K562 (cell line): ENCODE results near the gene SEC23B. TPM values are rescaled to one million over a fixed set of nuclear protein-coding genes. Genes with fewer than 3 reads are reported as not detected.

Experiments
- ATAC-seq: fragments of 200-7000 bp; cut with Tn5 transposase; 3 replicates; pipeline ENCODE4 v1.9.1; 2020; ENCODE audit warnings: moderate library complexity
- BruUV-seq: library from RNA; stranded (reverse); fragments of 400-500 nt; replicated peaks from 2 replicates; lab custom pipeline; 2021; lab: Mats Ljungman, UMichigan
- CTCF ChIA-PET: fragments of 300-600 bp; formaldehyde crosslinking; extraction: SDS; loops from one replicate; lab custom pipeline; 2021; ENCODE audit warnings: low intra/inter-chr PET ratio; lab: Yijun Ruan, JAX
- POLR2A ChIA-PET: fragments of 300-600, 350-650 bp; sonication (Branson Sonifier 250); formaldehyde crosslinking; extraction: SDS; loops from one replicate; lab custom pipeline; 2021; ENCODE audit warnings: antibody characterized with exemption, inconsistent platforms; lab: Yijun Ruan, JAX
- DNase-seq, 4 experiments: peaks; one replicate each; pipeline versions ENCODE4 v3.0.0 to v3.0.0-alpha.2; 2011 to 2018; ENCODE audit warnings: low spot score in 3 of 4, mixed read lengths in 3 of 4; ENCODE audit errors: extremely low read depth in 1 of 4
- FAIRE-seq: peaks from 2 replicates; lab custom pipeline; 2011; peaks lifted over from hg19 to GRCh38; lab: Jason Lieb, UNC
- H2AFZ ChIP-seq: 2 replicates; pipeline ENCODE4 v1.6.0; 2011; ENCODE audit warnings: low read depth, low read length, control low read depth, inconsistent platforms
- H3K27ac ChIP-seq: fragments of 200-600 bp; 3 replicates; pipeline ENCODE4 v1.8.0; 2011; ENCODE audit warnings: low read depth, mild to moderate bottlenecking, control low read depth, inconsistent platforms, low read length, moderate library complexity, mixed read lengths; ENCODE audit errors: extremely low read depth
- H3K27me3 ChIP-seq, 2 experiments: fragments of 300-600 bp in 1 of 2; 2 replicates in 1 of 2; 3 replicates in 1 of 2; pipeline versions ENCODE4 v1.6.0 to v1.8.0; 2011; ENCODE audit warnings: inconsistent platforms in 2 of 2, low read length in 2 of 2, mild to moderate bottlenecking in 1 of 2, mixed read lengths in 1 of 2, moderate library complexity in 1 of 2; ENCODE audit not compliant: control insufficient read depth in 2 of 2, insufficient read depth in 2 of 2
- H3K36me3 ChIP-seq: fragments of 300-600 bp; 3 replicates; pipeline ENCODE4 v1.8.0; 2011; ENCODE audit warnings: mild to moderate bottlenecking, low read length, inconsistent platforms; ENCODE audit not compliant: control insufficient read depth, insufficient read depth
- H3K4me1 ChIP-seq, 2 experiments: fragments of 200-600 bp in 1 of 2; replicated peaks in 1 of 2; 2 replicates in 1 of 2; 3 replicates in 1 of 2; pipeline versions ENCODE4 v1.5.1 to v1.8.0; 2011; ENCODE audit warnings: inconsistent platforms in 2 of 2, low read length in 2 of 2, mild to moderate bottlenecking in 1 of 2, mixed read lengths in 1 of 2, moderate library complexity in 1 of 2; ENCODE audit not compliant: control insufficient read depth in 2 of 2, insufficient read depth in 2 of 2
- H3K4me2 ChIP-seq: 2 replicates; pipeline ENCODE4 v1.6.1; 2011; ENCODE audit warnings: low read length, control low read depth, inconsistent platforms, mixed read lengths; ENCODE audit not compliant: insufficient read depth
- H3K4me3 ChIP-seq: fragments of 200-600 bp; sonication (generic), shearing (Covaris generic); 2 replicates; pipeline ENCODE4 v1.5.1; 2016; ENCODE audit warnings: control low read depth, inconsistent platforms
- H3K79me2 ChIP-seq: fragments of 200-600 bp; 3 replicates; pipeline ENCODE4 v1.8.0; 2011; ENCODE audit warnings: low read length, inconsistent platforms; ENCODE audit not compliant: control insufficient read depth, insufficient read depth
- H3K9ac ChIP-seq, 2 experiments: 2 replicates each; pipeline versions ENCODE4 v1.6.0 to v1.6.1; 2011; ENCODE audit warnings: low read depth in 2 of 2, low read length in 2 of 2, control low read depth in 1 of 2, inconsistent platforms in 1 of 2, mild to moderate bottlenecking in 1 of 2, mixed read lengths in 1 of 2; ENCODE audit not compliant: insufficient read depth in 1 of 2
- H3K9me1 ChIP-seq: one replicate; pipeline ENCODE4 v1.6.0; 2011; ENCODE audit warnings: inconsistent platforms, mild to moderate bottlenecking, low read length, moderate library complexity; ENCODE audit not compliant: control insufficient read depth, insufficient read depth
- H3K9me3 ChIP-seq: replicated peaks from 2 replicates; pipeline ENCODE4 v1.5.1; 2011; ENCODE audit warnings: low read depth, low read length, inconsistent platforms; ENCODE audit not compliant: control insufficient read depth, insufficient read depth
- H4K20me1 ChIP-seq: replicated peaks from 2 replicates; pipeline ENCODE4 v1.6.1; 2011; ENCODE audit warnings: low read length, inconsistent platforms, mixed read lengths; ENCODE audit not compliant: control insufficient read depth, insufficient read depth
- ARID3B ChIP-seq: fragments of 250-450 bp; sonication (Bioruptor Pico); IDR thresholded peaks from 2 replicates; pipeline ENCODE4 v1.4.0; 2020; ENCODE audit warnings: borderline replicate concordance
- YY1 ChIP-seq, 3 experiments: IDR thresholded peaks; 2 replicates each; pipeline ENCODE4 v1.6.1; 2011; ENCODE audit warnings: low read length in 2 of 3, mild to moderate bottlenecking in 2 of 3, moderate library complexity in 2 of 3, borderline replicate concordance in 1 of 3, control low read depth in 1 of 3, low read depth in 1 of 3; ENCODE audit not compliant: insufficient read depth in 3 of 3, insufficient replicate concordance in 2 of 3, control insufficient read depth in 1 of 3, insufficient read length in 1 of 3; ENCODE audit errors: extremely low read depth in 1 of 3
- ZBTB33 ChIP-seq: sonication (generic); formaldehyde crosslinking; IDR thresholded peaks from 2 replicates; pipeline ENCODE4 v1.8.1; 2023; ENCODE audit warnings: mild to moderate bottlenecking, missing genetic modification reagents
- ZNF311 ChIP-seq: fragments of 250-450 bp; sonication (Bioruptor Pico); IDR thresholded peaks from 2 replicates; pipeline ENCODE4 v1.4.0; 2020; ENCODE audit warnings: mild to moderate bottlenecking, moderate library complexity
- WGBS: fragments of 100-300 bp; shearing (Covaris generic); methylation state at CpG from one replicate; pipeline ENCODE4 v1.1.6; 2016; ENCODE audit warnings: low coverage, mixed read lengths; ENCODE audit not compliant: insufficient coverage; ENCODE audit errors: missing lambda C conversion rate; 5-methylcytosine and 5-hydroxymethylcytosine counted together
- in situ Hi-C: fragments of 300-500 bp; cut with MboI; formaldehyde crosslinking; loops from 4 replicates; pipeline ENCODE4 v1.15.0; 2018; ENCODE audit warnings: inconsistent platforms, mixed read lengths
- intact Hi-C: fragments of 100-400 bp; cut with micrococcal nuclease; formaldehyde crosslinking; loops from 2 replicates; pipeline ENCODE4 v1.14.2; 2022
- polyA plus RNA-seq, 8 experiments: library from polyadenylated mRNA; depleted of rRNA in 4 of 8; stranded (reverse) in 5 of 8; unstranded in 3 of 8; fragments of >200 nt; fragmentation: Nextera tagmentation in 2 of 8; fragmentation: Illumina TruSeq in 1 of 8; extraction: Ambion mirVana in 2 of 8; extraction: Trizol in 1 of 8; gene quantifications; 2 replicates each; pipeline versions ENCODE4 v1.2.1 to v1.2.3, GENCODE V29; 2011 to 2014; ENCODE audit warnings: inconsistent platforms in 1 of 8, missing spikeins in 1 of 8
- total RNA-seq, 7 experiments: library from RNA; depleted of rRNA in 6 of 7; stranded (reverse); fragments of >200 nt in 6 of 7; fragmentation: Illumina TruSeq in 2 of 7; extraction: Trizol in 2 of 7; gene quantifications; 2 replicates each; pipeline versions ENCODE4 v1.2.1 to v1.2.3, GENCODE V29; 2011 to 2021; ENCODE audit warnings: low replicate concordance in 1 of 7

The SEC23B gene
- total and polyA plus RNA-seq, 9 of the 15 experiments (the other 6 are each of a cell fraction or from before 2014, with no cell fraction given), result 31.7 to 70.2 (median 38.5) TPM

GRCh38 chr20:18504479-18505060 is 3.2 kb upstream of the SEC23B start (continued):
- no peak for TF ChIP-seq ARID3B (CRISPR knock-in tag)

GRCh38 chr20:18506744-18507143 is 996 bp upstream of the SEC23B start:
- CTCF ChIA-PET, result no interaction called here
- Histone ChIP-seq H3K79me2 (peaks cover 17% of the 10 kb centered on the region), H3K4me2 (peak overlapping the region; percentile 86), H3K4me1 (peaks cover 0 to 6% of the 10 kb centered on the region in 2 experiments; a peak in 2 of 5 replicates), H3K27ac (peak overlapping the region; percentile 96), H3K9ac (peak overlapping the region in 1 of 2 experiments; percentile 84; a peak in 3 of 4 replicates), H3K4me3 (peak overlapping the region; percentile 79), H2AFZ (peak overlapping the region; percentile 97), H3K36me3 (peaks cover 18% of the 10 kb centered on the region), H3K27me3 (no peaks in the 10 kb centered on the region), H4K20me1 (no peaks in the 10 kb centered on the region), H3K9me3 (no peaks in the 10 kb centered on the region), H3K9me1 (no peaks in the 10 kb centered on the region)
- ATAC-seq (0 out of 3 replicates have a peak, but pooled peaks have one; percentile 12), FAIRE-seq (peak; percentile 32), DNase-seq (peak in 1 of 4 experiments; percentile 21)
- in situ Hi-C loops (no loop called here), intact Hi-C loops (no loop called here)
- BruUV-seq, result no TSS peak
- 35% methylated on average over 7 of the region's 8 CpGs for WGBS
- POLR2A ChIA-PET, result interaction anchor here (0.7 to 1.9 kb wide), 5 partner anchors 9 to 372 kb away, joined by 3 to 8 read pairs (median 6); partner anchors contain the start of genes DZANK1, POLR3F and RBBP9
- TF ChIP-seq YY1 (IDR thresholded peaks at IDR 0.05; ENCODE audit: borderline replicate concordance in 1 of 3, control insufficient read depth in 1 of 3, extremely low read depth in 1 of 3, insufficient read depth in 3 of 3, insufficient read length in 1 of 3, insufficient replicate concordance in 2 of 3, low read depth in 1 of 3, low read length in 2 of 3) (peak in 1 of 3 experiments; percentile 37), ZNF311 (no peak), ZBTB33 (CRISPR knock-in tag) (peak; percentile 65)
